NOMO-1 treated with dmso at 0.1 percent for 144 hours (cell line): ENCODE data around the gene ISM1.
"Not testable (repeated sequence)": the region's sequence is repeated elsewhere in the genome, so short reads cannot be mapped to it uniquely, and the experiment has no call there.

Source experiments
- DNase-seq: peaks from one replicate; lab custom pipeline; 2025; ENCODE audit not compliant: unreplicated experiment; lab: John Stamatoyannopoulos, UW

ISM1 gene

DNA sequence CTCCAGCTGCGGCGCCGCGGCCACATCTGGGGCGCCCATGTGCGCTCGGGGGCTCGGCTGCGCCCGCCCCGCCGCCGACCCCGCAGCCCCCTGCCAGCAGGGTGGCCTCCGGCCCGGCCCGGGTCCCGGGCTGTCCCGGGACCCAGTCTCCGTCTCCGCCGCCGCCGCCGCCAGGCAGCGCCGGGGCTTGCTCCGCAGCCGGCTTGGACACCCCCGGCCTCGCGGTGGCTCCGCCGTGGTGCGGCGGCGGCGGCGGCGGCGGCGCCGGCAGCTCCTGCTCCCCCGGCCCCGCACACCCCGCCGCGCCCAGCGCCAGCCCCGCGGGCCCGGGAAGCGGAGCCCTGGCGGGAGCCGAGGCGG, 219 bp downstream of the ISM1 start:
- DNase-seq = no peak

DNA sequence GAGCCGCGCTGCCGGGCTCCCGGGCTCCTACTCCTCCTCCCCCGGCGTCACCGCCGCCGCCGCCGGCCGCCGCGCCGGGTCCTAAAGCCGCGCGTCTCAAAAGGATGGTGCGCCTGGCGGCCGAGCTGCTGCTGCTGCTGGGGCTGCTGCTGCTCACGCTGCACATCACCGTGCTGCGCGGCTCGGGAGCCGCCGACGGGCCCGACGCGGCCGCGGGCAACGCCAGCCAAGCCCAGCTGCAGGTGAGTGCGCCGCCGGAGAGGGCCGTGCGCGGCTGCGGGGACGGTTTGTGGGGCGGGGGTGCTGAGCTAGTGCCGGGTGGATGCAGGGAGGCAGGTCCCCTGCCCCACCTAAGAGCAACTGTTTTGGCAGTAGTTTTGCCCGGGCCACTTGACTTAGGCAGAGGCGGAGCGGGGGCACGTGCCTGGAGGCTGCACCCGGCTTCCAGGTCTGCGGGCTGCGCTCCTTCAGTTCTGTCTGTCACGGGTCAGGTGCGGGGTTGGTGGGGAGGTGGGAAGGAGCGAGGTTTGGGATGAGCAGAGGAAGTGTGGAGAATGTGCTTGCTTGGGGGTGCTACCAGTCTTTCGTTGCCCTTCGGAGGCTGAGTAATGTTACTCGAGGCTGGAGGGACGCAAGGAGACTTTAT, 722 bp downstream of the ISM1 start:
- DNase-seq = no peak

DNA sequence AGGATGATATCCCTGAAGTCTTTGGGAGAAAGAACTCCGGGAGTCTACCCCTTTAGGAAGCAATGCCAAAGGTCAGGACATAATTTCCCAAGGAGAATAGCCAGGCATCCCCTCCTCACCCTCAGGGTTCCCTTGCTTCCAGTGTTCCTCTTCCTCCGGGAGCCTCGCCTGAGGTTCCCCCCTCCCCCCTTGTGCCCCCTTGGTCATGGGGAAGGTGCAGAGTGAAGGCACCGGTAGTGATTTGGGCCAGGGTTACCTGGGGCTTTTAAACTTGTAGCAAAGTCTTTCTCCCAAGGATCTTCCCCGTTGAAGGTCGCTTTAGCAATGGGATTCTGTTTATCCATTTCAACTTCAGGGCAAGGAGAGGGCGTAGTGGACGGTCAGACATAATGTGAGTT, 1.2 kb downstream of the ISM1 start:
- no peak for DNase-seq

DNA sequence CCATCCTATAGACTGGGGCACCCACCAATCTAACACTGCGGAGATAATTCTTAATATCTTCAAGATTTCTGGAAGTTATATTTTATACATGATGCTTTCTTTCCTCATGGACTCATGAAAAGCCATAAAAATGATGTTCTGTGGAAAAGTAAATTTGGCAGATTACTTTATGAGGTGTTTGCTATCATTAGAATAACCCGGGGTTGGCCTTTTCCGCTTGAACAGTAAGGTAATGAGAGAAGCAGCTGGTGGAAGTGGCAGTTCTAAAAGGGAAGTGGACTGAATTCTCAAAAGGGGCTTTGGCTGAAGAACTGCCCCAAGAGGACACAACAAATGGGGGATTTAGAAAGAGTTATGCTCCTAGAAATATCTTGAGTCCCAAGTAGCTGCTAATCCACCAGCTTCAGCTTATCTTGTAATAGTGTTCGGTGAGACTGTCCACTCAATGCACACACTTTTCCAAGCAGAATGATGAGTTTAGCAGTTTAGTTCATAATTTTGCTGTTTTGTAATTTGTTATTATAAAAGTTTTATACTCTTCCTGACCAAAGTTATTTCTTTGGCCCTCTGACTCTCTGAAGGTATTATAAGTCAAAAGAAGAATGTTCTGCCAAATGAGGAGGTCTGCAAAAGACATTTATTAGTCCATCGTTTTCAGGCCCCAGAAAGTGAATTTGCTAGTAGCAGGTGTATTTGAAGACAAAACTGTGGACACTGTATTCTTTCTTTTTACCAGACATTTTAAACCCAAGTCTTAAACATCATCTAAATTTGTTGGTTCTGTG, 2.9 kb downstream of the ISM1 start:
- DNase-seq = no peak

- no peak for DNase-seq
Measured at GRCh38 chr20:13226367-13226766, 5.3 kb downstream of the ISM1 start.

GRCh38 chr20:13228771-13229170, 7.7 kb downstream of the ISM1 start:
- no peak for DNase-seq

- DNase-seq = no peak
Measured at GRCh38 chr20:13229538-13229937, 8.5 kb downstream of the ISM1 start.

DNA sequence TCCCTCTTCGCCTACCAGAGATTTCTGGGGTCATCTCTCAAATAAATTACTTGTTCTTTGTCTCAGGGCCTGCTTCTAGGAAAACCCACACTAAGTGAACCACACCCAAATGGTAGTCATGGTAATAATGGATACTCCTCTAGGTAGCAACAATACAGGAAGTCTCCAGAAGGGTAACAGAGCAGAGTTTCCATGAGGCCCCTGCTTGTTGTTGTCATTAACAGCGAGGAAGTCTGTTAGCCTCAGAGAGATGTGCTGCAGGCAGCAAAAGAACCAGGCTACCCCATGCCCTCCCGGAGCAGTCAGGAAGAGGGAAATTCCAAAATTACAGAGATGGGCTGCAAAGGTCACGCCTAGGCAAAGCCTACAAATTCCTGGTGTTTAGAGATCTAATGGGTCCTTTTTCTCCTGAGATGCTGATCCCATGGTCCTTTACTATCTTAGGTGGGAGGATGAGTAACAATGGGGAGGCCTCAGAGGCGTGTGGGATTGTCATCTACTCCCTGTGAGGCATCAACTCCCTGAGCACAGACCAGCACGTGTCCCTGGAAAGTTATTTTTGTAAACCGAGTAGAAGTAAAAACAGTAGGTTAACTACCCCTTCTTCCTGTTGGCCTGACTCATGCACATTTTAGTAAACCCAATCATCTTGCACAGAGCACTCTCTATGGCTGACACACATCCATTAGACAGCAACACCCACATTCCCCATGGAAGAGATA, 10.1 kb downstream of the ISM1 start:
- no peak for DNase-seq

GRCh38 chr20:13232999-13233398, 11.9 kb downstream of the ISM1 start:
- DNase-seq = no peak

DNA sequence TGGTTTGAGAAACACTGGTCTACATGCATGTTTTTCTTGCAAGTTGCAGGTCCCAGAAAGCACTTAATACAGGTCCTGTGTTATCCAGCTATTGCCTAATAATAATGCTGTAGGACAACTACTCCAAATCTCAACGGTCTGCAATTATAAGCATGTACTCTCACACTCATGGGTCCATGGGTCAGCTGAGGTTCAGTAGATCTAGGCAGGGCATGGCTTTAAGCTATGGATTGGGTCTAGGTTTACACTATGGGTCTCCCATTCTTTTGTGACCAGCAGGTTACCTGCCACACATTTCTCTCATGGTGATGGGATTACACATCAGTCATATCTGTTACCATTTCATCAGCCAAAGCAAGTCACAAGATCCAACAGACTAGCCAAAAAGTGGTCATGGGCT, 13.9 kb downstream of the ISM1 start:
- no peak for DNase-seq

DNA sequence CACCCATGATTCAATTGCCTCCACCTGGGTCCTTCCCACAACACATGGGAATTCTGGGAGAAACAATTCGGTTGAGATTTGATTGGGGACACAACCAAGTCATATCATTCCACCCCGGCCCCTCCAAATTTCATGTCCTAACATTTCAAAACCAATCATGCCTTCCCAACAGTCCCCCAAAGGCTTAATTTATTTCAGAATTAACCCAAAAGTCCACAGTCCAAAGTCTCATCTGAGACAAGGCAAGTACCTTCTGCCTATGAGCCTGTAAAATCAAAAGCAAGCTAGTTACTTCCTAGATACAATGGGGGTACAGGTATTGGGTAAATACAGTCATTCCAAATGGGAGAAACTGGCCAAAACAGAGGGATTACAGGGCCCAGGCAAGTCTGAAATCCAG, 15.3 kb downstream of the ISM1 start:
- DNase-seq = not testable (repeated sequence)

DNA sequence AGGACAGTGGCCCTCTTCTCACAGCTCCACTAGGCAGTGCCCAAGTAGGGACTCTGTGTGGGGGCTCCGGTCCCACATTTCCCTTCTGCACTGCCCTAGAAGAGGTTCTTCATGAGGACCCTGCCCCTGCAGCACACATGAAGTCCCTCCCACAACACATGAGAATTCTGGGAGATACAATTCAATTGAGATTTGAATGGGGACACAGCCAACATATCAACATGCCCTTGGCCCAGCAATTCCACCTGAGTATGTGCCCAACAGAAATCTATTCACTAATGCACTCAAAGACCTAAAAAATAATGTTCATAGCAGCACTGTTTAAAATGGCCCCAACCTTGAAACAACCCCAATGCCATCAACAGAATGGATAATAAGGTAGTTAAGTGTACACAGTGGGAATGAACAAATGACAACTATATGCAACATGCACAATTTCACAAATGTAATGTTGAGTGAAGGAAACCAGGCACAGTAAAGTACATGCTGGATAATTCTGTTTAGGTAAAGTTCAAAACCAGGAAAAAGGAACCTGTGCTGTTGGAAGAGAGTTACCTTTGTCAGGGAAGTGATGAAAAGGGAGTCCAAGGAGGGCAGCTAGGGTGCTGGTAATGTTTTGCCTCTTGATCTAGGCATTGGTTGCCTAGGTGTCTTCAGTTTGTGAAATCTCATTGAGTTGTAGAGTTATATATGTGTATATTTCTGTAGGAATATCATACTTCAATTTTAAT, 16.1 kb downstream of the ISM1 start:
- no peak for DNase-seq

- no peak for DNase-seq
Measured at GRCh38 chr20:13238001-13238653, 17.1 kb downstream of the ISM1 start.

DNA sequence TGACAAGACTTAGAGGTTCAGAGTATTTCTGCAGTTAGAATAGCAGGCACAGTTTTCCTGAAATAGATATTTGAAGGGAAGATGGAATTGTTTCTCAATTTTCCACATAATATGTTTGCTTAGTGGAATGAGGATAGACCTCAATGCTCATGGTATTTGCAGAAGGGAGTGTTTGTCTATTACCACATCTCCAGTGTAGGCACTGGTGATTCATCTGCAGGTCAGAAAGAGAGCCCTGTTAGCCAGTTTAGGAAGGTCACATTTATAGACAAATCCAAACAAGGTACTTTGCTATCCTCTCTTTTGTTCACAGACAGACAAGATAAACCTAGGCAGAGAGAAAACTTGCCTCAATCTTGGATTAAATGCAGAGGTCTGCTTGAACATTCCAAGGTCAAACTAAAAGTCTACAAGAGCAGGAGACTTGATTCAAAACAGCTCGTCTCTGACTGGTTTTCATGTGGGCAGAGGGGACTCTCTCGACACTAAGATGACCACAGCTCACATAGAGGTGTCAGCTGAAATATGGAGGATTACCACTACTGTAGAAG, 22.8 kb downstream of the ISM1 start:
- no peak for DNase-seq

DNA sequence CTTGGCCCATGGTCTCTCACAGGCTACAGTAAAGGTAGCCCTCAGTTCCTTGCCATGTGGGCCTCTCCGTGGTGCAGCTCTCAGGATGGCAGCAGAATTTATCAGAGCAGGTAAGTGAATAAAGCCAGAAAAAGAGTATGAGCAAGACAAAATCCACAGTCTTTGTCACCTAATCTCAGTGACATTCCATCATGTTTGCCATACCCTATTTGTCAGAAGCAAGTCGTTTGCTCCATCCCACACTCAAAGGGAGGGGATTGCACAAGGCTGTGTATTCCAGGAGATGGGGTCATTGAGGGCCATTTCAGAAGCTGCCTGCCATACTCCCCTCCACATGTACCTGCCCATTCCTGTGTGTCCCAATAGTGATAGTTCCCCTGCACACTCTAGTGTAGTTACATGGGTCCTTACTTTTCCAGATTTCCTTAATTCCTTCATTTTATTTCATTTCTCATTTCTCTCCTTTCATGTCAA, 24.2 kb downstream of the ISM1 start:
- no peak for DNase-seq

DNA sequence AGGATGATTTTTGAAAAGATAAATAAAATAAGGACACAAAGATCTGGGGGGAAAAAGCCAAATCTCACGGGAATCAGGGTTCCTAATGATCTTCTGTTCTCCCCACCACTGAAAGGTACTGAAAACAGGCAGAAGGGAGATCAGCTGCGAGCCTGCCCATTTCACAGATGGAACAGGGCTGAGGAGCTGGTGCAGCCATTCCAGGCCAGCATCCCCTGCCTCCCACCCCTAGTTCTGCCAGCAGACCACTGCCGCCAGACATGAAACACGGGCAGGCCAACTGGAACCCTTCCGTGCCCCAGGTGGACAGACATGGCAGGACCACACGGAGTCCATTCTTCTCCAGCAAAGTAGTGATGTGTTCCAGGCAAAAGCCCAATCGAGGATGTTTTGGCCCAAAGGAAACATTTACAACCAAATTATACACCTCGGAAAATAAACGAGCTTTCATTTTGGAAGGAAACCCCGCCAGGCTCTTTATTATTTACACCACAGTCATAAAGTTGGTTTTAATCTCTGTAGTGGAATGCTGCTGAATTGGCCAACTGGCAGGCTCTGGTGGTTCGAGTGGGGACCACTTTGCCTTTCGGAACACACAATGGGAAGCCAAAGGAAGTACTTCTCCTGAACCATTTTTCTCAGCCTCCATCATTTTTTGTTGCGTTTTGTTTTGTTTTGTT, 28.2 kb downstream of the ISM1 start:
- DNase-seq = no peak

GRCh38 chr20:13249798-13250170, 28.7 kb downstream of the ISM1 start:
- DNase-seq = no peak

DNA sequence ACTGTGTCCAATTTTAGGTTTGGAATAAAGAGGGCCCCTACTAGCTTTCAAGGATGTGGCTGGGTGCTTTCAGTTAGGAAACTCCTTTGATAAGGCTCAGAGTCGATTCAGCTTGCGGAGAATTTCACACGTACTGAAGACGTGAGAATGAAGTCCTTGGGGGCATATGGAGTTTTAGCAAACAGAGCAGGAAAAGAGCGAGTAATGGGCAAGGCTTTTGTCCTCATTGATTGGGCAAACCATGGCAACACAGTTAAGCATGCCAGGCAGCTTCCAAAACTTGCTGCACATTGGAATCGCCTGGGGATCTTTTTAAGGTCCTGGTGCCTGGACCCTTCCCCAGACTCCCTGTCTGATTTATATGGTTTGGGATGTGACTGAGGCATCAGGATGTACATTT, 29.2 kb downstream of the ISM1 start:
- DNase-seq = no peak

DNA sequence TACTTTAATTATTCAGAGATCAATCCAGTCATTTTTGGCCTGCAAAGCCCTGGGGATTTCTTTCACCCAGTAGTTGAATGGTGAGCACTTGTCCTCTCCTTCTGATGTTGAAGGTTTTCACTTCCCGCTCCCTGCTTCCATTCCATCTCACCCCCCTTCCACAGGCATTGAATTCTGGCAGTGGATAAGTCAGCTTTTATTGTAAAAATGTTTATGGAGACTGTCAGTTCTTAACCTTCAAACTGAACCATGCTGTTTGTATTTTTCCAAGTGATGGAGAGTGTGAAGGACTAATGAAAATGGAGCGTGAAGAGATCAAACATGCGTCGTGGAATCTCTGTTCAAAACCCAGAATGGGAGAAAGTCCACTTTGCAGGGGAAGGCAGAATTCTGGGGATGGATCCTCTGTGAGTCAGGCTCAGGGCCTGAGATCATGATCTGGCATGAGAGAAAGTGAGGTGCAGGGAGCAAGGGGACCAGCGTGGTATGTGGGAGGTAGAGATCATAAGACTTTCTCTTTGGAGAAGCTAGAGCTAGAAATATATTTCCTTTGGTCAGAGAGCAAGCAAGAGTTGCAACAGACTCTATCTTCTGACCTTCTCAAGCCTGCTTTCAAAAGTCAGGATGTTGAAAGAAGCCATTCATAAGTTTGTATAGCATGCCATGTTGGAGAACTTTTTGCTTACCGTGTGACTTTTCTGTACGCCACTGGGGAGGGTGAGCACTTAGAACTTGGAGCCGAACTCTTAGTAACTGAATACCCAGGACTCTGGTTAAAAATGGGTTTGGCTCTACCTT, 30.2 kb downstream of the ISM1 start:
- DNase-seq = no peak
